ENCODE measurements around the gene VAPB.

Gene VAPB

DNA sequence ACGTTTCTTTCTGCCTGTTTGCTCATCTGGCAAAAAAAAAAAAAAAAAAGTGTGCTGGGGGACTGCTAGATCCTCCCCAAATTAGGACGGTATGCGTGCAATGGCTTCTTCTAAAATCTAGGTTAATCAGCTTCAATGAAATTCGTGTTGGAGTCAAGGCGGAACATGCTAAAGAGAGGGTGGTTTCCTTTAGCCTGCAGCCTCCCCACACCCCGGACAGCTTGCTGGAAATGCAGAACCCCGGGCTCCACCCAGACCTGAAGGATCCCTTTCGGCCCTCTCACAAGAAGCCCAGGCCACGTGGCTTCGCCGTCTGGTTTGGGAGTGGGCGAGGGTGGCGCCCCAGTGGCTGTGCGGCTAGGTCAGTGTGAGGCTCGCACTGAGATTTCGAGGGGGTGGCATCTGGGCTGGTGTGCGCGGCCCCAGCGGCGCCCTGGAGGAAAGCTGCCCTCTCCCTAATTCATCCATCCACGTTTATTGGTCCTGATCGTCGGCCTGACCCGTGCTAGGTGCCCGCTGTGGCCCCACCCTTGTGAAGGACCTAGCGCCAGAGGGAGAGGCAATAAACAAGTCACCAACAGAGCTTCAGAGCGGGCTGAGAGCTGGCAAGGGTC, 77.2 kb downstream of the VAPB start:
- no peak for DNase-seq

DNA sequence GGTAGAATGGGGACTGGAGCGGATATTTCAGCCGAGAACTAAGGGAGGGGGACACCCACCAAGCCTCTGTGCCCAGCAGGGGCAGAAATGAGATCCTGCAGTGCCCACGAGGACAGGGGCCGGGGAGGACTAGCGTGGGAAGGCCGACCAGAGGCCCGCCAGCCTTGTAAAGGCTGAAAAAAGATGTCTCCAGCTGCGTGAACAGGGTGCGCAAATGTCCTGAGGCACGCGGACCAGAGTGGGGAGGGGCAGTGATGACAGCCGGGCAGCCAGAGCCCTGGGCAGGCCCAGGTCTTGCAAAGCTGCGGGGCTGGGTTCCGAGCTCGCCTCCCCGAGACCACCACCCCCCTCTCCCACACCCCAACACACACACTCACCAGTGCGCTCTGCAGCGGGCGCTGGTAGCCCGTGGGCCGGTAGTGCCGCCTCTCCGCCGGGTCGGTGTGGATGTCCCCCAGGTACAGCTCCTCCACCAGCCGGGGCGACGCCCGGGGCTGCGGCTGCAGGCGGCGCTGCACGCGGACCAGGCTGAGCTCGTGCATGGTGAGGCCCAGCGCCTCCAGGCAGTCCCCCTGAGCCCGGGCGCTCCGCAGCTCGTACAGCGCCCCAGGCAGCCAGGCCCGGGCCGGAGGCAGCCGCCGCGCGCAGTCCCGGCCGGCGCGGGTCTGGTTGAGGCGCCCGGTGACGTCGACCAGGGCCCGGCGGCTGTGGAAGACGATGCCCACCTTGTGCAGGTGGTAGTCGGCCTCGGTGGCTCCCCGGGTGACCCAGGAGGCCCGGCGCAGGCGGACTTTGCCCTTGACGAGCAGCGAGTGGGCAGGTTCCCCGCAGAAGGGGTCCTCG, 77.9 kb downstream of the VAPB start:
- DNase-seq, result no peak

DNA sequence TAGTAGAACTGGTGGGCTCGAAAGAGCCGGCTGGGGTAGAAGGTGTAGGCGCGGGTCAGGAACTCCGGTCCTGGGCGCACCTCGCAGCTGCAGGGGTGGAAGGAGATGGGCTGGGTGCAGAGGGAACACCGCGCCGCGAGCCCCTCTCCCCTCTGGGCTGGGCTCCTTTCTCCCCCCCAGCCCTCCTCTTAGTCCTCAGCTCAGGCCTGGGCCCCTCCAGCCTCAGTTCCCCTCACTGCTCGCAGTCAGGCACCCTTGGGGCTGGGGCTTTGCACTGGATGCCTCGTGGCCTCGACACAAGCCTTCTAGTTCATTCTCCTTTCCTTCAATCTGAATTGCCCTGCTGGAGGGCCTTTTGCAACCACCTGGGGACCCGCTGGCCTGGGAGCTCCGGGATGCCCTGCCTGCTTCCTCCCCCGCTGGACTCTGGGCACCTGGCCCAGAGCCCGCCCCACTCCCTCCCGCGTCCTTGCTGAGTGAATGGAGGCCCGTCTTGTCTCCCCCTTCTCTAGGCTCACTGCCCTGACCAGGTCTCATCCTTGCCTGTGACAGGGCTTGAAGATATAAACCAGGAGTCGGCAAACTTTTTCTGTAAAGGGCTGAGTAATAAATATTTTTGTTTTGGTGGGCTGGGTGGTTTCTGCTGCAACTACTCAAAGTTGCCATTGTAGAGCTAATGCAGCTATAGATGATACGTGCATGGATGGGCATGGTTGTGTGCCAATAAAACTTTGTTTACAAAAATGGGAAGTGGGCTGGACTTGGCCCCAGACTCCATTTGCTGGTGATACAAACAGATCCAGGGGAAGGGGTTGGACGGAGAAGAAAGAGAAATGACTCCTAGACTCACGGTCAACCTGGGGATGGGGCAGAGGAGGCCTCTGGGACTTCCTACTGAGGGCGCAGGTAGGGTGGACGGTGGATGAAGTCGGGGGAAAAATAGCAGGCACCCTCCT, 78.8 kb downstream of the VAPB start:
- no peak for DNase-seq

DNA sequence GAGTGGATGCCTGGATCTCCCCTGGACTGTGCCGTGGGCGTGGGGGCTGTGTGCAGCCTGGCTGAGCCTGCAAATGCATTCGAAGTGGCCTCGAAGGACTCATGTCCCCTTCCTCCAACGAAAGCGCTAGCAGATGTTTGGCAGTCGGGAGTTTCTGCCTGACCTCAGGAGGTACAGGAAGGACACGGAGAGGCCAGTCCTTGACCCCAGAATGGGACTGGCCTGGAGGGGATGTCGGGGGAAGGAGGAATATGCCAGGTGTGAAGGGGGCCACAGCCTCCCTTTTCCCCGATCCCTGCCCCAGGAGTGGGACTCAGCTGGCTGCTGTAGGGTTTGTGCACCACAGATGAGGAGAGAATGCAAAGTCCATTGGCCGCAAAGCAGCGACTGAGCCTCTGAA, 80.6 kb downstream of the VAPB start:
- no peak for DNase-seq

DNA sequence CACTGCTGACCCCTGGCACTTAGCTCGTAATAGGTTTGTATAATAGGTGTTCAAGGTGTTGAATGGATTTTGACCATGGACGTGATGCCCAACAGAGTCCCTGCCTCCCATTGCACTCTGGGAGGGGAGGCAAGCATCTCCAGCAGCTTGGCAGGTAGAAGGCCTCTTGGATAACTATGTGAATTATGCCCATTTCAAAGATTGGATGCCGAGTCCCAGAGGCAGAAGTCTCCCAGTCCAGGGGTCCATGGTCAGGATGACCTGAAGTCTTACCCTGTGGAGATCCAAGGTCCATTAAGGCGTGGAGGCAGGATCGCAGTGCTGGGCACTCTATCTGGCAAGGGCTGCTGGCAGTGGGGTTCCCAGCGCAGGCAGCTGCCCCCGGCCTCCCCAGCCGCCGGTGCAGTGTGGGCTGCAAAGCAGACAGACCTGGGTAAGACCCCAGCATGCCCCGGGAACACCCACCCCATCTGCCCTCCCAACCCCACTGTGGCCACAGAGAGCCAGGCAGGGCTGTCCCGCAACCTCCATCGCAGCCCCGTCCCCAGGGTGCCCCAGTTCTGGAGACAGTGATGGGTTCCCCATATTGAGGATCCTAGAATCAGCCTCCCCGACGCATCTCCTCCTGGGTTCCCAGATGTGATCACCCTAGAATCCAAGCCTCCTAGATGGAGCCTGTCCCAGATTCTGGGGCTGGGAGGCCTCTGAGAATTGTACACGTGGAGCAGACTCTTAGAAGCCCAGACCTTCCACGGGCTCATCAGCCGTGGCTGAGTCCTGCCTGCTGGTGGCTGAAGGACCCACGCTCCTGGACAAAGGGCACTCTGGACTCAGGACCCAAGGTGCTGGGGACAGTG, 81.5 kb downstream of the VAPB start:
- DNase-seq, result no peak

DNA sequence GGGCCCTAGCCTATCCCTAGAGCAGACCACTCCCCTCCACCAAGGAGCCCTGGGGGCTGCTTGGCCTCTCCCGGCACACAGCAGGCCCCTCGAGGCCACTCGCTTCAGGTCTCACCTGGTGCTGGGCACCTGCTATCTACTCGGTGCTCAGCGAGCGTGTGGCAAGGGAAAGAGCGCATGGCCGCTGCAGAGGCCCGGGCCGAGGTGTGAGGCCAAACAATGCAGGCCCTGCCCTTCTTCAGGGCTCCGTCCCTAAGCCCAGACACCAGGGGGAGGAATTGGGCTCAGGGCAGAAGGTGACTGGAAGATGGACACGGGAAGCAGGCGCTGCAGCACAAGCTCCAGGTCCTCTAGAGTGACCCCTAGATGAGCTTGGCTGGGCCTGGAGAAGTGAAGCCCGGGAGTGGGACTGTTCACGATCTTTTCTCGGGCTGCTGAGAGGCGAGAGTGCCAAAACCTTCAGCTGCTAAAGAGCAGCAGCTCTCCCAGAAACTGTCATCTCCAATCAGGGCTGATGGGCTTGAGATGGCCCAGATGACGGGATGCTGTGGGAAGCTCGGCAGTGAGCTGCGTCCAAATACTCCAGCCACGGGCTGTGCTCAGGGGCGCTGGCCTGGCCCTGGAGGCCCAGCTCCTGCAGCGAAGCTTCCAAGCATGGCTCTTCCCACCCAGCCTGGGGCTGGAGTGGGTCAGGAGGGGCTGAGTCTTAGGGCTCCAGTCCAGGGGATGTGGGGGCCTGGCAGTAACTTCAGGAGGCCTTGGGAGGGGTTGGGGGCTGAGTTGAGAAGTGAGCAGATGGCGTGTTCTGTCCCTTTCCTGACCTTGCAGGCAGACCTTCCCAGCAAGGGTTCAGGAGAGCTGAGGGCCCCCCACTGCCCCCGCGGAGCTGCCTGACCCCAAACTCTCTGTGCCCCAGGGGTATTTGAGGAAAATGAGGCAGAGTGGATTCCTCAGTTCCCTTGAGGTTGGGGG, 82.5 kb downstream of the VAPB start:
- DNase-seq, result no peak

DNA sequence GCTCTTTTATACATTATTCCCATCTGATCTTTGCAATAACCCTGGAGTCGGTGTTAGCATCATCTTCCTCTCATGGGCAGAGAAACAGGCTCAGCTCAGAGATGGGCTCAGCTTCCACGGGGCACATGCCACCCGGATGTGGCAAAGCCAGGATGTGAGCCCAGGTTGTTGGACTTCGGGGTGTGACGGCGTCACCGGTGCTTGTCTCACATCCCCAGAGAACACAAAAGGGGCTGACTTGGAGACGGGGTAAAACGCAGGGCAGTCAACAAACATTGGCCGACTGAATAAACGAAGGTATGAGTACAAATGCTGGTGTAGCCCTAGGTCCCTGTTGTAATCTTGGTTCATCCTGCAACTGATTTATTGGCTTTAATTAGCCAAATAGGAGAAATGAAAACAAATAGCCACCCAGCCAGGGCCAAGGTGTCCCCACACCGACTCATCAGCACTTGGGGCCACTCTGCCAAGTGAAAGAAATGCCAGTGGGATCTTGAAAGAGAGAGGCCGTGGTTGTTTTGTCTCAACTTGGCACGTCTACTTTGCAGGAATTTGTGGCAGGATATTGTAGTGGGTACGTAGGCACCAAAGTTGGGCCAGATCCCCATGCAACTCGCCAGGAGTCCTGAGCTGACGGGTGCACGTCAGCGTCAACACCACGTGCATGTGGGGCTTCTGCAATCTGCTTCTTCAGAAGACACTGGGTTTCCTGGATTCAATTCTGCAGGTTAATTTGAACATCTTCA, 83.4 kb downstream of the VAPB start:
- no peak for DNase-seq

DNA sequence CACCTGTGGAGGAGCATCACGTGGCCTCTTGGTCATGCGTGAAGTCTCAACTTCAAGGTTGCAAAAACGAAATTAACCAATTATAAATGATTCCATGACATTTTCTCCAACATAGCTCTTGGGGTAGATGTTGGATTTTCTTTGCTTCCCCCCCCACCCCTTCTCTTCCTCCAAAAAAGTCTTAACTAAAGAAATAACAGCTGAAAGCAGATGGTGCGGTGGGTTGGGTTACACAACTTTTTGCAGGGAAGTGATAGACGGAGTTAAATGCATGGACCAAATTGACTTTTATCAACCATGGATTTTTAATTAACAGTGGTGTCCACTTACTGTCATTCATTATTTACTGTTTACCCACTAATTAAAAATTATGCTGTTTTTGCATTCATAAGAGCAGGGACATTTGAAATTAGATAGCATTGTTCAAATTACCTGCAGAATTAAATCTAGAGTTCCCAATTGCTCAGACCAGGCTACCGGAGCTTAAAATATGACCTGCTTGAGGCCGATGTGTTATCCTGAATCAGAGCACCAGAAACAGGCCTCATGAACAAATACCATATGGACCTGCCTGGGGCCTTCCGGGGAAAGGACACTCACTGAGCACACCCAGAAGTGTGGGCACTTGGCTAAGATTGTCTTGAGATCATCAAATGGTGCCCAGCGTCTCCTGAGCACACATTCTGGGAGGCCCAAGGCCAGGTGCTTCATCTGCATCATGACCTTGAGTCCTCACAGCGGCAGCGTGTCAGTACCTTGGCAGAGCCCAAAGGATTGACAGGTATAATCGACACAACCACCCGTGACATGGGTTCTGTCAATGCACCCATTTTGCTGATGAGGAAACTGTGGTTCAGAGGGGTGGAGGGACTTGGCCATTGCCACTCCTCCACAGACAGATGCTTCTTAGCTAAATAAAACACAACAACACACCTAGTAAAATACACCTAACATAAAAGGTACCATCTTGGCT, 84.7 kb downstream of the VAPB start:
- DNase-seq, result no peak

DNA sequence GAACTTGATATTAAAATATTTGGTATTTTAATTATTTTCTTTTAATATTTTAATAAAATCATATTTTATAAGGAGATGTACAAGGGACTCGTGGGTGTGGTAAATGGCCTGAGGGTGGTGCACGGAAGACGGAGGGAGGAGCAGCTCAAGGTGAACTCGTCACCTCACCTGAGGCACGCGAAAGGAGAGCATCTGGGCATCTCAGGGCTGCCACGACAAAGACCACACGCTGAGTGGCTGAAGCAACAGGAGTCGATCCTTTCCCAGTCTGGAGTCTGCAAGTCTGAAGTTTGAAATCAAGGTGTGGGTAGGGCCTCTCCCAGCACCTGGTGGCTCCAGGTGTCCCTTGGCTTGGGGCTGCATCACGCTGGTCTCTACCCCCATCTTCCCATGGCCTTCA, 86.4 kb downstream of the VAPB start:
- DNase-seq, result no peak

DNA sequence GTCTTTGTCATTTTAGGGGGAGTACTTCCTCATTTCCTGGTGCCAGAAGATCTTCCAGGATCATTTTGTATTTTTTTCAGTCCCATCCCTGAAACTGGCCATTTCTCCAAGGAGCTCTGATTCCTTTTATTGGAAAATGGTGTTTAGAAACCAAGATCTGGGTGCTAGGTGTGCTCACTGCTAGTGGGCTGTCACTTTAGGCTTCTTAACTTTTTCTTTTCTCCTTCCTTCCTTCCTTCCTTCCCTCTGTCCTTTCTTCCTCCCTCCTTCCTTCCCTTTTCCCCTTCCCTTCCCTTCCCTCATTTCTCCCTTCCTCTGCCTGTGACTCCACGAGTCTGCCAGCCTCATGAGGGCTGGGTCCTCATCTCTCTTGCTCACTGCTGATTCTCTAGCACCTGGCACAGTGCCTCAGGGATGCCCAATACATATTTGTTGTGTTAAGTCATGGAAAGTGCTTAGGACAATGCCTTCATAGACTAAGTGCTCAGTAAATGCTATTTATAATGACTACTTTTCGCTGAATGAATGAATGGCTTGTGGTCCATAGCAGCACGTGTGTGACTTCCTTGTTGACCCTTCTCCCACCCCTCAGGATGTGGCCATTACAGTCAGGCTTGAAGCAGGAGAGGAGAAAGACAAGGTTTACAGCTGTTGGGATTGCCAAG, 89.2 kb downstream of the VAPB start:
- no peak for DNase-seq

DNA sequence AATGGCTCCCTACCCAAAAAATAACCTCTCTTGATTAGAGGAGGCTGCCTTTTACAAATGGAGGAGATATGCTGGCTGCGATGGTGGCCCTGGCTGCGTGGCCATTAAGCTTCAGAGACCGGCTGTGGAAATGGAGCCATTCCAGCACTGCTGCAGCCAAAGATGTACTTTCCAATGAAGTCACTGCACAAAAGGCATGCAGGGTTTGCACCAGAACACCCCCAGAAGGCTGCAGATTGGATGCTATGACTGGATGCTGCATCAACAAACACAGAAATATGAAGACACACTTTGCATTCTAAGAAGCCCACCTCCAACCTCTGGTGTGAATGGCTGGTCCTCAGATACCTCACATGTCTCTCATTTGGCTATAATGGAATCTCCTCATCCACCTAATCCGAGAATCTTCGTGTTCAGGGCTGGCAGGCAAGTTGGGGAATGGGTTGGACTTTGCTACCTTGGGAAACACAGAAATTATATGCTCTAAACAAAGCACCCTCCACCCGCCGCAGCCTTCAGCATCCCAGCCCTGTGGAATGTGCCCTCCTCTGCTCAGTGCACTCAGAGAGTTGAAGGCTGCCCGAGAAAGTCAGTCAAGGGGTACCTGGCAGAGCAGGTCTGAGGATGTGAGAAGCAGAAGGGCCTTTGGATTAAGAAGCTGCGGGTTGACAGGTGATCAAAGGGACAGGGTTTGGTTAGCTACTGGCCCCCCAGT, 90.9 kb downstream of the VAPB start:
- DNase-seq, result no peak

DNA sequence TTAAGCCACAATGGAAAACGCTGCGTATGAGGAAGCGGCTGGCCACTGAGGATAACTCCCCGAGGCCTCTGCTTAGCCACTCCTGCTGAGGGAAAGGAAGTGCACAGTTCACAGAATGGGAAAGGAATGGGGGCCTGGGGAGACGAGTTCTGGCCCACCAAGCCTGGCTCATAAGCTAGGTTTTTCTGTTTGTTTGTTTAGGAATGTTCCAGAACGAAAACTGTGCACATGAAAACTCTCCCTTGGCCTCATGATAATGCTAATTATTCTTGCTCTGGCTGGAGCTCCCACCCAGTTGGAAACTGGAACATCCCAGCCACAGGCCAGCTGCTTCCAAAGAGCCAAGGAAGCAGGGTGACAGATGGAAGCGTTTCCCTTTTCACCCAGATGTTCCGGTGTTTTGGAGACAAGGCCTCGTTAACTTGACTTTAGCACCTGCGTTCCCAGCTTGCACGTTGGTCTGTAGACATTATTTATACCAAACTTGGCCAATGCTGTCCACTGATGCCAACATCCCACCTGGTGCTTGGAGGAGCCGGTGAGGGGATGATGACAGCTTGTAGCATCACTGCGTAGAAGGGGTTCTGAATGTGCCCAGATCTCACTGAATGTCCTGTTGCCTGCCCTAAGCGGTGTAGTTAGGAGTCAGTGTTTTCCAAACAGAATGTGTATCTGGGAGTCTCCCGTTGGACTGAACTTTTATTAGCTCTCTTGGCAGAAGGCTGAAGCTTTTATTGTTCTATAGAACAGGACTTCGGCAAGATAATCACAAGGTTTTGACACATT, 91.7 kb downstream of the VAPB start:
- no peak for DNase-seq

DNA sequence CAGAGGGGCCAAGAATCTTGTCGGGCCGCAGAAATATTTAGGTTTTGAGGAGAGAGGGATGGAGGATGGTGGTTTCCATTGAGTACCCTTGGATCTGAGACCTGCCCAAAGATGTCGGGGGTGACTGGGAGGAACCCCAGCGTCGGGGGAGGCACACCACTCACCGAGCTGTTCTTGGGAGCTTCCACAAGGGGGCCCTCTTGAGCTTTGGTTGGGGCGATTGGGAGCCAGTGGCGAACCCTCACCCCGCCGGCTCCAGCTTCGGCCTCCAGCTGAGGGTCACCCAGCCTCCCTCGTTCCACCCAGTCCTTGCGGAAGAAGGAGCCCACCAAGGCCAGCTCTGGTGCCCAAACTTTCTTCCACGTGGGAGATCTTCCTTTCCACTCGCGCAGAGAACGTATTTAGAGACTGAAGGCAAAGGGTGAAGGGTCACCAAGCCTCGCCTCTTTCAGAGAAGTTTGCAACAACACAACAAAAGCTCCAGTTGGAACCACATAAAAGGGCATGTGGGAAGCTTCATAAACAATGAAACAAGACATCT, 92.5 kb downstream of the VAPB start:
- DNase-seq, result peak; percentile 56 to 61

DNA sequence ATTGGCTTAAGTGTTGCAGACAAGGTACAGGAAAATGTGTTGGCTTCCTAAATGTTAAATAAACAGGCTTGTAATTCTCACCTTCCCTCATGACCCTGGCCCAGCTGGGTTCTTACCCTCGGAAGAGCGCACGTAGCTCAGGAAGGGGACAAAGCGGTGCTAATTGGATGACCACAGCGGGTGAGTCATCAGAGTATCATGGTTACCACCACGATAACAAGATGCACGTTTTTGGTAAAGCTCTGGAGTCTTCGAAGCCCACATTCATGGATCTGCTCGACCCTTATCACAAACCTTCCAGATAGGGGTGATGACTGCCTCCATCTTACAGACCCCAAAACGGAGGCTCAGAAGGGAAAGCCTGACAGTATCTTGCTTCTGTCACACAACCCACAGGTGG, 93.4 kb downstream of the VAPB start:
- no peak for DNase-seq

DNA sequence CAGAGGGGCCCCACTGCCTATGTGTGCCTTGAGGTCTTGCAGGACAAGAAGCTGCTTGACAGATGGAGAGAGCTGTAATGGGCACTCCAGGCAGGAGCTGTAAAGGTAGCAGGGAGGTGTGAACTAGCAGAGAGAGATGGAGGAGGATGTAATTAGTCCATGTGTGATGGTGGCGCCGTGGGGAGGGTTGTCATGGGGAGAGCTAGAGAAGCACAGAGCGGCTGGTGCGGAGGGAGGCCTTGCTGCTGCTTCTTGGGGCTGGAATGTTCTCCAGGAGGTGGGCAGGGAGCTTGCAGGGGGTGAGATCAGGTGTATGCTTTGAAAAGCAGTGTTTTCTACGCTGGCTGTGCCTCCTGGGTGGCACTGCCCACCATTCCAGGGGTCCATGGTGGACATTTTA, 94.0 kb downstream of the VAPB start:
- DNase-seq, result no peak

DNA sequence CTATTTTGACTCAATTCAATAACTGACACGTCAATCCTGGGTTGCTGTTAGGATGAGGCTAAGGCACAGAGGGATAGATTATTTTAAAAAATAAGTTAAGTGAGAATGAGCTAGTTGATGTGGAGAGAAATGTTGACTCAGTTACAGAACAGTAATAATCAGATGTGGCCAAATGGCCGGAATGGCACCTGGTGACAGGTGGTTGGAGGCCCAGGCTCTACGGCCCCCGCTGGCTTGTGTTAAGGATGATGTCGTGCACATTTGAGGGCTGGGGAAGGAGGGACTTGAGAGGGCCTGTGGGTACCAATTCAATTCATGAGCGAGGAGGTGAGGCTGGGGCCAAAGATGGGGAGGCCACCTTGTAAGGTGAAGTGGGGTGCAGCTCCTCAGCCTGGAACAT, 94.4 kb downstream of the VAPB start:
- no peak for DNase-seq

DNA sequence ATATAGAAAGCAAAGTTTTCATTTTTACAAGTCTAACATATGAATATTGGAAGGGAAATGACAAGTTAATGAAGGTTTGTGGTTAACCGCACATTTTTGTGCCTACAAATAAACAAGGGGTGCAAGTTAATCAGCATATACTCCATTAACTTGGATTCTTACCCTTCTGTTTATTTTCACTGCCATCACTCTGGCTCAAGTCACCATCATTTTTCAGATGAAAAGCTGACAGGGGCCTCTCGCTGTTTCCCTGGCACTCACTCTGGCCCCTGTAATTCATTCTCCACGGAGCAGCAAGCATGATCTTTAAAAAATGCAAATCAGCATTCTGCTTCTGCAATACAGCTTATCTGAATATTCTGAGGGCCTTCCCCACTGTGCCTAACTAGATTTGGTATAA, 96.4 kb downstream of the VAPB start:
- DNase-seq, result no peak

Data from activated CD4-positive, alpha-beta T cell treated with anti-CD3 and anti-CD28 coated beads, Interleukin-2, amount 50 U/mL, for 4 hours (primary cell).